GM21515 (cell line): ENCODE results near the gene MNT.

Experiments used
- ATAC-seq: cut with Tn5 transposase; IDR thresholded peaks from one replicate; pipeline ENCODE4 v1.9.1; 2021; ENCODE audit not compliant: unreplicated experiment

The MNT gene

GRCh38 chr17:2364763-2365116 lies 36.1 kb downstream of the MNT start:
- no peak for ATAC-seq

- no peak for ATAC-seq
Measured at GRCh38 chr17:2363851-2364762, 36.8 kb downstream of the MNT start.

GRCh38 chr17:2363318-2363717 lies 37.5 kb downstream of the MNT start:
- ATAC-seq = no peak

GRCh38 chr17:2362881-2363280 lies 38.0 kb downstream of the MNT start:
- ATAC-seq = no peak

- no peak for ATAC-seq
Measured at GRCh38 chr17:2362416-2362815, 38.4 kb downstream of the MNT start.

- no peak for ATAC-seq
Measured at GRCh38 chr17:2362016-2362415, 38.8 kb downstream of the MNT start.

- ATAC-seq = no peak
Measured at GRCh38 chr17:2361010-2361760, 39.7 kb downstream of the MNT start.

GRCh38 chr17:2357931-2358434 lies 42.9 kb downstream of the MNT start:
- no peak for ATAC-seq

GRCh38 chr17:2357237-2357636 lies 43.6 kb downstream of the MNT start:
- no peak for ATAC-seq

GRCh38 chr17:2354311-2354710 lies 46.5 kb downstream of the MNT start:
- no peak for ATAC-seq

GRCh38 chr17:2351269-2351668 lies 49.6 kb downstream of the MNT start:
- ATAC-seq = no peak

- no peak for ATAC-seq
Measured at GRCh38 chr17:2347805-2348685, 52.8 kb downstream of the MNT start.

- ATAC-seq = no peak
Measured at GRCh38 chr17:2346475-2346874, 54.4 kb downstream of the MNT start.

GRCh38 chr17:2344528-2344927 lies 56.3 kb downstream of the MNT start:
- no peak for ATAC-seq

- no peak for ATAC-seq
Measured at GRCh38 chr17:2343421-2343820, 57.4 kb downstream of the MNT start.

- no peak for ATAC-seq
Measured at GRCh38 chr17:2338315-2338657, 62.6 kb downstream of the MNT start.

- ATAC-seq = peak; percentile 3
Measured at GRCh38 chr17:2337544-2338314, 63.1 kb downstream of the MNT start.

- peak; percentile 23 for ATAC-seq
Measured at GRCh38 chr17:2336852-2337543, 63.9 kb downstream of the MNT start, which contains the start of gene SGSM2. TSS of gene SGSM2 (plus strand) at chr17:2337501. CDS start at chr17:2337689, 188 bp downstream.

GRCh38 chr17:2336215-2336851 lies 64.5 kb downstream of the MNT start, which contains the start of gene TSR1:
TSS of gene TSR1 (minus strand) at chr17:2336457. CDS start at chr17:2336427, 30 bp downstream.
- ATAC-seq = peak; percentile 85
